ENCODE measurements around the gene LIMCH1. TPM values are rescaled to one million over a fixed set of nuclear protein-coding genes. Genes with fewer than 3 reads are reported as not detected.
"Not testable (repeated sequence)": the region's sequence is repeated elsewhere in the genome, so short reads cannot be mapped to it uniquely, and the experiment has no call there.

The LIMCH1 gene
- total RNA-seq, 2 donors from 2014 or later = 7.2 to 9.5 TPM

DNA sequence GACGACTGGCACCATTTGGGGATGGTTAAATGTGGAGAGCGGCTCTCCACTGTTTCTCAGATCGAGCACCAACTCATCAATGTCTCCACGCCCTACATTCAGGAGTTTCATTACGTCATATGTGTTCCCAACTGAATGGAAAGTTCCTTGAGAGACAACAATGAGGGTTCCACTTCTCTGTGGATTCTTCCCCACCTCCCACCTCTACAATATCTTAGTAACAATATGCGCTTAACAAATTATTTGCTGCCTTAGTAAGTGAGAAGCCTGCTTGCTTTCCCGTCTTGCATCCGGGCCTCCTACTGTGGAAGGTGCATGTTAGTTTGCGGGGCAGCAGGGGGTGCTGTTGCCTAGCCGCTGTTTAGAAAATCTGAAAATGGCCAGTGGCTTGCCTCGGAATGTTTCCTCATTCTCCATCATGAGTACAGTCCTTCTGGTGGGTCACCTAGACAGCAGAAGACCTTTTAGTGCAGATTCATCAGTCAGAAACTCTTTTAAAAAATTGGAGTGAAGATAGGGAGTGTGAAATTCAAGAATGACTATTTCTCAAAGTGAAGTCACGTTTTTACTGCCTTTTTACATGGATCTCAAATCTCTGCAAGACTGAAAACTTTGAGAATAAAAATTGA, 154.9 kb downstream of the LIMCH1 start:
- intact Hi-C loops (cut with DNase I, micrococcal nuclease) = loop anchor here (2.0 to 10.0 kb wide), 2 partner anchors 190 to 192 kb away; no protein-coding TSS in a partner anchor
- ATAC-seq = peak; percentile 91
- DNase-seq = peak in 1 of 2 donors; percentile 44

DNA sequence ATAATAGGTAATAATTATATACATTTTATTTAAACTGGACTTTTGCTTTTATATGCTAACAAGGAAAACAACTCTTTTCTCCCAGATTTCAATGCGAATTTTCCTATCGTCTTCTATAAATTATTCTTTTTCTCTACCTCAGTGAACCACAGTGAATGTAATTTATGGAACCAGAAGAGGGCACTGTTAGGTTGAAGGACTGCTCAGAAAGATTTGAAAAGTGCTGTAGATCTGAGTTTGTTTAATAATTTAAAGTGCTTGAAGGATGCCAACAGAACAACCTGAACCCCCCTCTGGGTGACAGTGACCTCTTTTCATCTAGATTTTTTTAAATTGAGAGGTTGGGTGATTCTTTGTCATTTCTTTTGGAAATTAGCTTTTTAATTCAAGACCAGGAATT, 155.7 kb downstream of the LIMCH1 start:
- ATAC-seq (peak; percentile 50), DNase-seq (no peak)
- intact Hi-C loops (cut with DNase I, micrococcal nuclease) = loop anchor here (2.0 to 10.0 kb wide), 2 partner anchors 189 to 191 kb away; no protein-coding TSS in a partner anchor

DNA sequence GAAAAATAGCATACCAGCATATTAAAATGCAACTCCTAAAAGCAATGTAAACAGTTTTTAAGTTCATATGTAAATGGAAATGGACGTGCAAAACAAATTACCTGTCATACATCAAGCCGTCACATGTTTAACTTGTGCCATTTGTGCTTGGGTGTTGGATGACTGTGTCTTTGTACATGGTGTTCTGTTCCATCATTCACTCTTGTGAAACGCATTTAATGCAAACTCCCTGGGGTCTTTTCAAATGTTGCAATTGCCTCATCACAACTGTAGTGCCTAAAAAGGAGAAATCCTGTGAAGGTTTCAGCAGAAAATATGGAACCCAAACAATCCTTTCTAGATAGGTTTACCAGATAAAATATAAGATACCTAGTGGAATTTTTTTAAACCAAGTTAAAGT, 158.2 kb downstream of the LIMCH1 start:
- DNase-seq = no peak
- intact Hi-C loops (cut with DNase I, micrococcal nuclease) = loop anchor here in 1 of 2 donors (10.0 kb wide), 1 partner anchor 189 kb away; no protein-coding TSS in a partner anchor
- ATAC-seq = no peak

DNA sequence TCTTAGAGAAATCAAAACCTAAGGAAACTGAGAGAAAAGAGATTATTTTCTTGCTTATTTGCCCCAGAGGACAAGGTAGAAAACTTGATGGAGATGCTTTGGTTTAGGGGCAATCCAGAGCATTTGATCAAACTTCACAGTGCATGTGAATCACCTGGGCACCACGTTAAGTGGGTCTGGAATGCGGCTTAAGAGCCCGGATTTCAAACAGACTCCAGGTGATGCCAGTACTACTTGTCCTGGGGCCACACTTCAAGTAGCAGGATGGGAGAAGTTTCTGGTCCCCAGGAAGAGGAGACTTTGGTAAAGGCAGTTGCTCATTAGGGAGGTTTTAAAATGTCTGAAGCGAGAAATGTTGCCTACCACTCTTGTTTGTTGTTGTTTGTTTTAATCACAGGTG, 158.8 kb downstream of the LIMCH1 start:
- intact Hi-C loops (cut with DNase I, micrococcal nuclease) = loop anchor here in 1 of 2 donors (10.0 kb wide), 1 partner anchor 188 kb away; no protein-coding TSS in a partner anchor

DNA sequence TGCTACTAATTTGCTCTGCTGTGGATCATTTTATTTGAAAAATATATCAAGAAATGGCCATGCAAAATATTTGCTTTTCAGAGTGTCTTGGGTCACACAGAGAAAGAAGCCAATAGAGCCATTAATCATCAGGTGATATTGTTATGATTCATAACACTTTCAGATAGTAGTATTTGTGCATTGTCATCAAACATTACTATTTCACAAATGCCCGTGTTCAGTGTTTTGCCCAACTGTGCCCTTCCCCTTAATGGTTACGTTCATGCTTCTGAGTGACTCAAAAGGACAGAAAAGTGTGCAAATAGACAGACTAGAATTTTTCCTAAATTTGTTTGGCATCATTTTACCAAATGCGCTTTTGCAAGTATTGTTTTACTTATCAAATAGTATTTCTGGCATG, 164.0 kb downstream of the LIMCH1 start:
- no peak for DNase-seq
- intact Hi-C loops (cut with DNase I, micrococcal nuclease) = no loop called here
- no peak for ATAC-seq

More for the DNA sequence above, 158.8 kb downstream of the LIMCH1 start:
- no peak for ATAC-seq
- DNase-seq = no peak

DNA sequence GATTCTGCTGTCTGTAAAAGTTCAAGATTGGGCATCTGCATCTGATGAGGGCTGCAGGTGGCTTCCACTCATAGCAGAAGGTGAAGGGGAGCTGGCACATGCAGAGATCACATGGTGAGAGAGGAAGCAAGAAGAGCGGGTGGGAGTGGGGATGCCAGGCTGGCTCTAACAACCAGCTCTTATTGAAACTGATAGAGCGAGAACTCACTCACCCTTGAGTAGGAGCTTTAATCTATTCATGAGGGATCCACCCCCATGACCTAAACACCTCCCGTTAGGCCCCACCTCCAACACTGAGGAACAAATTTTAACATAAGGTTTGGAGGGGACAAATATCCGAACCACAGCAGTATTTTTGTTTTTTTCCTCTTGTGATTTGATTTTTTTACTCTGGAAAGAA, 164.8 kb downstream of the LIMCH1 start:
- ATAC-seq = no peak
- intact Hi-C loops (cut with DNase I, micrococcal nuclease) = no loop called here

DNA sequence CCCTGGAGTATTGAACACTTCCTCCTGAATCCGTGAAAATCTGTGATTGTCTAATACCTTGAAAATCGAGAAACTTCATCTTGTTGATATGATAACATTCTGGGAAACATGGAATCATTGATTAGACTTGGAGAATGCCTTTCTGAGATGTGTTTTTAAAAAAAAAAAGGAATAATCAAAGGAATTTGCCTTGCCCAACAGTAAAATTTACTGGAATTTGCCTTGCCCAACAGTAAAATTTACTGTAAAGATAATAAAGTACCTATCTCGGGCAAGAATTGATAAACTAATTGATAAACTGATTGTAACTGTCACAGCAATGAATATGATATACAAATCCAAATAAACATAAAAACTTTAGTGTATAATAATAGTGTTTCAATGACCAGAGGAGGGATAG, 165.8 kb downstream of the LIMCH1 start:
- DNase-seq (no peak), ATAC-seq (no peak)
- intact Hi-C loops (cut with DNase I, micrococcal nuclease) = no loop called here

More for the DNA sequence above, 164.8 kb downstream of the LIMCH1 start:
- DNase-seq = no peak

DNA sequence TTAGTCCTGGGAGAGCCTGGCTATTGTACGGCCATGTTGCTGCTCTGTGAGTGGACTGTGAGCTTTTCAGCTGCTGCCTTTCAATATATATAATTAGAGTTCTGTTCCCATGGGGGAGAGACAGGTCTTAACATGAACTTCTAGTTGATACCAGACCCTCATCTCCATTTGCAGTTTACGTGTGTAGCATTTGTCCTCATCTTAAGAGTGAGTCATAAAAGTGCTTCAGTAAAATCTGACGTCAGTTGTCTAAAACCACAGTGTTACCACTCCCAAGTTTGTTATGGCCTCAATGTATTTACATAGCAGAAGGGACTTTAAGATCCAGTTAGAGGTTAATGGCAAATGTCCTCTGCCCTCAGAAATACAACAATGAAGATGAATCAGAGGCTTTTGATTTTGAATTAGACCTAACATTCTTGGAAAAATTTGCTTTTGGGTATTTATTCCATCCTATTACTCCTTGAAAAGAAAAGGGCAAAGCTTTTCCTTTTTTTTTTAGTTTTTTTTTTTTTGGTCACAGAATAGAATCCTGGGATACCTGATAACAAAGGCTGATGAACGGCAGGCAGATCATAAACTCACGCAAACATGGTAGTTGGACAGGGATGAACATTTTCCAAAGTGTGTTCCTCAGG, 172.0 kb downstream of the LIMCH1 start:
- ATAC-seq (peak; percentile 94), DNase-seq (no peak)
- intact Hi-C loops (cut with DNase I, micrococcal nuclease) = no loop called here

DNA sequence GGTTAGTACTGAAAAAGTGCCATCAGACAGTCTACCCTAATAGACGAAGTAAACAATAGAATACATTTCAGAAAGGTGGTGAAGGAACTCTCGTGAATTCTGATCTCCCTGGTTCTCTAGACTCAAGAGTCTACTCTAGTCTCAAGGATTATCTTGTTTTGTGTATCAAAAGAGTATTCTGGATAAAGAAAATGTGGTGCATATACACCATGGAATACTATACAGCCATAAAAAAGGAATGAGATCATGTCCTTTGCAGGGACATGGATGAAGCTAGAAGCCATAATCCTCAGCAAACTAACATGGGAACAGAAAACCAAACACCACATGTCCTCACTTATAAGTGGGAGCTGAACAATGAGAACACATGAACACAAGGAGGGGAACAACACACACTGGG, 173.7 kb downstream of the LIMCH1 start:
- intact Hi-C loops (cut with DNase I, micrococcal nuclease); ATAC-seq; DNase-seq: not testable (repeated sequence)

DNA sequence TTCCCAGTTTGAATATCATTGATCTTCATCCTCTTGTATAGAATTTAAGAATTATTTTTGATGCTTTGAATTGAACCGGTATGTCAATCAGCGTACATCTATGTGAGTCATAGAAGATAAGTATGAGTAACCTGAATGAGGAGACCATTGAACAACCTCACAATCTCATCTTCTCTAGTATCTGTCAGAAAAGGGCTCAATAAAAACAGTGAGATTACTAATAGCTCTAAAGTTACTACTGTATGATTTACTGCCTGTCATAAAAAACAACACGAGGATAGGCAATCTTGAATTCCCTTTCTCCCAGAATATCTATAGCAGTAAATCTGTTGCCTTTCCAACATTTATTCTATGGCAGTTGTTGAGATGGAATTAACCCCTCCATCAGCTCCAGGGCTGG, 174.5 kb downstream of the LIMCH1 start:
- no peak for DNase-seq
- ATAC-seq = no peak
- intact Hi-C loops (cut with DNase I, micrococcal nuclease) = no loop called here

DNA sequence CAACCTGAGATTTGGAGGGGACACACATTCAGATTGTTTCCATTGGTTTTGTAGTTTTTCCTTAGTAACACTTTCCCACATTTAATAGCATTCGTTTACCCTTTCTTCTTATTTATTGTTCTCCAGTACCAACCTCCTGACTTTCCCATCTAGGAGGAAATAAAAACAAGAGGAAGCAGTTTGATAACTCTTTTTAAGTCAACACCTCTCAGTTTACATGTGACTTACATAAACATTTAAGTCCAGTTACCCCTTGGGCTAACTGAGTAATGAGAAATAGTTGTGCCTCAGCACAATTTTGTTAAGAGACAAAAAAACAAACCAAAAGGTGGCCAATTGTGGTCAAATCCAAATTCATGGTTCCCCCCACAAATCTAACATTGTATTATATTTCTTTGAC, 175.8 kb downstream of the LIMCH1 start:
- ATAC-seq (no peak), DNase-seq (no peak)
- intact Hi-C loops (cut with DNase I, micrococcal nuclease) = no loop called here

DNA sequence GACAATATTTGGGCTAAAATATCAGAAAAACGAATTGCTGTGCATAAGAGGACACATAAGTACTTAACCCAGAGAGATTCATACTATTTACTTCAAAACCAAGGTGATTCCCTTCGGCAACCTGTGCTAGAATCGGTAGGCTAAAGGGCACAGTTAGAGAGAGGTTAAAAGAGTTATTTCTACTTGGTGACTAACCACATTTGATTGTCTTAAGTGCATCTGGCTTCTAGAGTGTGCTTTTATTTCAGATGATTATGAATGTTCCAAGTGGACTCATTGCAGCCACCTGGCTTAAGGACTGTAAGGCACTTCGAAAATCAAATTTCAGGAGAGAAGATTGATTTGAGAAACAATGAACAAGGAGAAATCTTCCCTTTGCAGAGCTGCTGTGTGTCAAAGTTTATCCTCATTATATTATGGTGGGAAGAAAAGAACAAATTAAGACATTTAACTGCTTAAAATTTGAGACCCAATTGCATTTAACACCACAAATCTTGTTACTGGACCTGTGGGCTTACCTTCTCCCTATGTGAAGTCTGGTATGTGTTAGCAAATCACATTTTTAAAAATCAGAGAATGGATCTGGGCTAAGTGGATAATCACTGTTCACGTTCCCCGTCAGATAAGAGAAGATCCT, 176.5 kb downstream of the LIMCH1 start:
- DNase-seq = no peak
- intact Hi-C loops (cut with DNase I, micrococcal nuclease) = no loop called here
- no peak for ATAC-seq

DNA sequence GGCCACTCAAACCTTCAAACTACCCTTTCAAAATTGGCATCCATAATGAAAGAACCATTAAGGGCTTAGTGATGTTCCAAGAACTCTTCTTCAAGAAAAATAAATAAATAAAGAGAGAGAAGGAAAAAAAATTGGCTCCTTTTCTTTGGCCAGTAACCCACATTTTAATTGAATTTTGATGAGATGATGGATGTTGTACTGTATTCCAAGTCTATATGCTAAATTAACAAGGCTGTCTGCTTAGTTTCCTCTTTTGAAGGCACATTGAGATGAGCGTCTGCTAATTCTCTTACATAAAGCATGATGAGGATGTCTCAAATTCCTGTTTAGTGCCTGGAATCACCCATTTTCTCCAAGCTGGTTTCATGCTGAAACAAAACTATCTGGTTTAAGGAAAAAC, 177.2 kb downstream of the LIMCH1 start:
- intact Hi-C loops (cut with DNase I, micrococcal nuclease) = no loop called here
- DNase-seq = no peak
- ATAC-seq = no peak

DNA sequence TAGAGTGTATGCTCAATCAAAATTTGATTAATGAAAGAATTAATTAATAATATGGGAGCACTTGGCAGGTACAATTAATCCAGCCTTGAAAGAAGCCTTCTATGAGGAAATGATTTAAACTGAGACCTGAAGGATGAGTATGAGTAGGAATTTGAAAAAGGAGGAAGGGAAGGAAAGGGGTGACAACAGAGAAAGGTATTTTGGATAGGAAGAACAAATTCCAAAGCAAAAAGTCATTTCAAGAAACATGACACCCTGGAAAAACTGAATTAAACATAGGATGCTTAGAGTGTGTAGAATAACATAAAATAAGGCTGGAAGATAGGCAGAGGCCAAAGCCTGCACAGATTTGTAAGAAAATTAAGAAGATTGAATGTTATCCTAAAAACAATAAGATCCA, 180.9 kb downstream of the LIMCH1 start:
- no peak for DNase-seq
- intact Hi-C loops (cut with DNase I, micrococcal nuclease) = no loop called here
- ATAC-seq = no peak

DNA sequence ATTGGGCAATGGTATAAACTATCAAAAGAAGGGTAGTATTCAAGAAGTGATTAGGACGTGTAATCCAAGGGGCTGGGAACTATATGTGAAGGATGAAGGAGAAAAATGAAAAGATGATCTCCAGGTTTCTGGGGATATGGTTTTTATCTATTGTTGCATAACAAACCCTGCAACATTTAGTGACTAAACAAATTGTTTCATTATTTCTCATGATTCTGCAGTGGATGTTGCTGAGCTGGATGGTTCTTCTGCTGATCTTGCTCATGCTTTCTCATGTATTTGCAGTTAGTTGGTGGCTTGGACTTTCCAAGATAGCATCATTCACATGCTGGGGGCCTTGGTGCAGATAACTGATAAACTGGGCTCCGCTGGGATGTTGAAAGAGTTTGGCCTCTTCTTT, 181.5 kb downstream of the LIMCH1 start:
- ATAC-seq (no peak), DNase-seq (no peak)
- intact Hi-C loops (cut with DNase I, micrococcal nuclease) = no loop called here

DNA sequence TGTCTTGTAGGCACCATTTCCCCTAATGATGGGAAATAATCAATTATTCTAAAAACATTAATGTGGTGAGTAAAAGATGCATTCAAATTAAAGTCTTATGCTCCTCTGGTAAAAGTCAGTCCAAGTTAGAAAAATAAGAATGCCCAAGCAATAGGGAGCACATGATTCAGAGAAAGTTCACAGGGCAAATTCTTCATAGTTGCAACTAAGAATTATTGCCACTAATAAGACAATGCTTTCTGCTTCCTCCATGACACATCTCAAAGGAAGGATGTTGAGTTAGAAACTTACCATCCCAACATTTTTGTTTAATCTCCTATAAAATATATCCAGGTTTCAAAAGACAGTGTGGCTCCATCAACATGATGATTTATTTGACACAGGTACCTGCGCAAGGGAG, 184.2 kb downstream of the LIMCH1 start:
- intact Hi-C loops (cut with DNase I, micrococcal nuclease) = no loop called here
- ATAC-seq = no peak
- DNase-seq = no peak

DNA sequence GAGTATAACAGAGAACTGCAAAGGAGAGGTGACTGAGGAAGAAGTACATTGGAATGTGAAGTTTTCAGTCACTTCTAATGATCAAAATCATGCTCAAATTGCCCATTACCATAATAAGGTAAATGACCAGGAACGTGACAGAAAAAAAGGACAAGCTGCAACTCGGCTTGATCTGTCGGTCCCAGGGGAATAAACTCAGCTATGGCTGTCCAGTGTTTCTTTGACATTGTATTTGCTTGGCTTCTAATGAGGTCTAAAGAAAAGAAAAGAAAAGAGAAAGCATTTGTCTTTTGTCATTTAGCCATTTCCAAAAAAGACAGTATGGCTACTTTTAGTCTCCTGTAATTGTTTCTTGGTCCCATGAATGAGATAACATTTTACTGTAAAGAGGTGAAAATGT, 185.3 kb downstream of the LIMCH1 start:
- DNase-seq (no peak), ATAC-seq (no peak)
- intact Hi-C loops (cut with DNase I, micrococcal nuclease) = no loop called here

DNA sequence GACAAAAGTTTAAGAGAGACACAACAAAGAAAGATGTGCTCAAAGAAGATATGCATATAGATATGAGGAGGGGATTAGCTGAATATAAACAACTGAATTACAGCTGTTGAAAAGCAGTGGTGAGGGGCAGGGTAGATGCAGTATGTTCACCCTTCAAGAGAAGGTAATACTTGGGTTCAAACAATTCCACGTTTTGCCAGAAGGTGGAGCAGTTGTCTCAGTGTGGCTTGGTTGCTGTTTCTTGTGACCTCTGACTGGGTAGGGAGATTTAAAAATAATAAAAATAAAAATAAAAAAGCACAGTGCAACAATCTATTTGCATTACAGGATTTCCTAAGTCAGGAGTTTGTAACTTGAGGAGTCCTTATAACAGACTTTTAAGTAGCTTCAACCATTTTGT, 187.3 kb downstream of the LIMCH1 start:
- DNase-seq (no peak), ATAC-seq (no peak)
- intact Hi-C loops (cut with DNase I, micrococcal nuclease) = no loop called here

DNA sequence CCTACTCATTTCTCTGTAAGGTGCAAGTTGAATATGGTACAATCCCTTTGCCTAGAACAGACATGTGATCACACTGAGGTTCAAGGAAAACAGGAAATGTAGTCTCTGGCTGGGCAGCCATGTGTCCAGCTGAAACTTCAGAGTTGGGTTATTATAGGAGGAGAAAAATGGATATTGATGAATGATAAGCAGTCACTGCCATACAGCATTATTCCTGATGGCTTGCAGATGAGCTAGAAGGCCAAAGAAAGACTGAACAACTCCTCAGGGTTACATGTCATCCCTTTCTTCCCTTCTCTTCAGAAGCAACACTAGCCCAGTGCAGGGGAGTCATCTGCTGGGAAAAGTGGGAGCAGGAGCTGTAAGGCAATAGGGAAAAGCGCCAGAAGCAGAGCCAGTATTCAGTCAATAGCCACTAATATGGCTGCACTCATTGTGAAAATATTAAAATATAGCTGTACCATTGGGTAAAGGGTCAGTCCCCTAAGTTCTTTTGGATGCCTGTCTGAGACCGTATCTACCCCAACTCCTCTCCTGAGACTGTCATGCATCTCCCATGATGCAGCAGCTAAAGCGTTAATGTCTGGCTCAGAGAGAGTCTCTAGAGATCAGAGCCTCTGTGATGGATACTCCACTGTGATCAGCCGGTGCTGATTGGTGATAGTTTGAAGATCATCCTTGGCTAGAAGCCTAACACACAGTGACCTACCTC, 190.1 kb downstream of the LIMCH1 start:
- ATAC-seq (no peak), DNase-seq (no peak)
- intact Hi-C loops (cut with DNase I, micrococcal nuclease) = no loop called here

DNA sequence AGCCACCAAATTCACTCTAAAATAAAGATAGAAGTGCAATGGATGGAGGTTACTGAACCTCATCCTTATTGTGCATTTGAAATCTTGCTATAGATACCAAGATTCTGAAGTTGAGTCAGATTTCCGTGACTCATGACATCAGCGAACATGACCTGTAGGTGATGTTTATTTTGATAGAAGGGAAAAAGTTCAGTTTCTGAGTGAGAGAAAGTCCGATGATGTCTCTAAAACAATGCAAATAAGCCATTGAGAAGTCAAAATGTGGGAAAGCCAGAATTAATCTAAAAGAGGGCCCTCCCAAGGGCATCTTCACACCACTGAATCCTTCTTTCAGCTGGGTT, 190.6 kb downstream of the LIMCH1 start:
- no peak for DNase-seq
- no peak for ATAC-seq
- intact Hi-C loops (cut with DNase I, micrococcal nuclease) = no loop called here

Measured in left colon (tissue), 2 donors.